WTC11 (cell line): ENCODE data around the gene L1CAM. TPM values are rescaled to one million over a fixed set of nuclear protein-coding genes. Genes with fewer than 3 reads are reported as not detected.

Source experiments
- ATAC-seq: fragments of 200-7000 bp; cut with Tn5 transposase; 2 replicates; pipeline ENCODE4 v1.10.0; 2021; ENCODE audit warnings: mild to moderate bottlenecking, moderate library complexity
- CTCF ChIA-PET: fragments of 300-600 bp; sonication (Branson Sonifier 250); formaldehyde crosslinking; loops from one replicate; lab custom pipeline; 2021; ENCODE audit warnings: antibody characterized with exemption; lab: Charles Lee
- POLR2A ChIA-PET: fragments of 350-600 bp; sonication (Branson Sonifier 250); formaldehyde crosslinking; loops from one replicate; lab custom pipeline; 2021; ENCODE audit warnings: antibody characterized with exemption; lab: Charles Lee
- DNase-seq: peaks from one replicate; pipeline ENCODE4 v3.0.0; 2021; ENCODE audit warnings: low spot score
- H3K27ac Mint-ChIP-seq: 2 replicates; pipeline ENCODE4 v1.8.0; 2021; ENCODE audit warnings: mixed read lengths
- H3K27me3 Mint-ChIP-seq: 2 replicates; pipeline ENCODE4 v1.8.0; 2021; ENCODE audit warnings: low read depth, mild to moderate bottlenecking, moderate library complexity, mixed read lengths
- H3K36me3 Mint-ChIP-seq: 2 replicates; pipeline ENCODE4 v1.8.0; 2021; ENCODE audit warnings: mixed read lengths
- H3K4me1 Mint-ChIP-seq: 2 replicates; pipeline ENCODE4 v1.8.0; 2022; ENCODE audit warnings: mixed read lengths
- H3K4me3 Mint-ChIP-seq: 2 replicates; pipeline ENCODE4 v1.8.0; 2021; ENCODE audit warnings: mild to moderate bottlenecking, moderate library complexity, mixed read lengths
- H3K9me3 Mint-ChIP-seq: 2 replicates; pipeline ENCODE4 v1.8.0; 2021; ENCODE audit warnings: mixed read lengths
- ATF6 ChIP-seq: sonication (generic); formaldehyde crosslinking; IDR thresholded peaks from 2 replicates; pipeline ENCODE4 v1.8.1; 2023; ENCODE audit warnings: mild to moderate bottlenecking, missing genetic modification reagents
- CREB1 ChIP-seq: sonication (generic); formaldehyde crosslinking; IDR thresholded peaks from 2 replicates; pipeline ENCODE4 v1.8.0; 2023; ENCODE audit warnings: mild to moderate bottlenecking, missing genetic modification reagents
- CREM ChIP-seq: sonication (generic); formaldehyde crosslinking; IDR thresholded peaks from 2 replicates; pipeline ENCODE4 v1.8.1; 2022; ENCODE audit warnings: mild to moderate bottlenecking, missing genetic modification reagents, moderate library complexity
- E2F5 ChIP-seq: sonication (generic); formaldehyde crosslinking; IDR thresholded peaks from 2 replicates; pipeline ENCODE4 v1.8.1; 2022; ENCODE audit warnings: mild to moderate bottlenecking, moderate library complexity, missing genetic modification reagents
- ESRRA ChIP-seq: sonication (generic); formaldehyde crosslinking; IDR thresholded peaks from 2 replicates; pipeline ENCODE4 v1.8.1; 2022; ENCODE audit warnings: mild to moderate bottlenecking, missing genetic modification reagents, borderline replicate concordance
- FOXP4 ChIP-seq: sonication (generic); formaldehyde crosslinking; IDR thresholded peaks from 2 replicates; pipeline ENCODE4 v1.8.0; 2022; ENCODE audit warnings: mild to moderate bottlenecking, missing genetic modification reagents
- GRHL2 ChIP-seq: fragments of 250-450 bp; sonication (Bioruptor Pico); IDR thresholded peaks from 2 replicates; pipeline ENCODE4 v1.8.0; 2022; ENCODE audit warnings: mild to moderate bottlenecking, moderate library complexity; ENCODE audit not compliant: insufficient replicate concordance, severe bottlenecking
- MLX ChIP-seq: sonication (generic); formaldehyde crosslinking; IDR thresholded peaks from 2 replicates; pipeline ENCODE4 v1.8.1; 2023; ENCODE audit warnings: mild to moderate bottlenecking, missing genetic modification reagents, moderate library complexity
- RORB ChIP-seq: fragments of 250-450 bp; sonication (Bioruptor Pico); IDR thresholded peaks from 2 replicates; pipeline ENCODE4 v1.9.0; 2021; ENCODE audit warnings: mild to moderate bottlenecking
- SMAD4 ChIP-seq: sonication (generic); formaldehyde crosslinking; IDR thresholded peaks from 2 replicates; pipeline ENCODE4 v1.8.0; 2022; ENCODE audit warnings: mild to moderate bottlenecking, missing genetic modification reagents
- TCF7 ChIP-seq: sonication (generic); formaldehyde crosslinking; IDR thresholded peaks from 2 replicates; pipeline ENCODE4 v1.8.0; 2022; ENCODE audit warnings: mild to moderate bottlenecking, low read depth, missing genetic modification reagents, moderate library complexity
- USF2 ChIP-seq: sonication (generic); formaldehyde crosslinking; IDR thresholded peaks from 2 replicates; pipeline ENCODE4 v1.8.1; 2023; ENCODE audit warnings: mild to moderate bottlenecking, missing genetic modification reagents, moderate library complexity
- ZBTB21 ChIP-seq: sonication (generic); formaldehyde crosslinking; IDR thresholded peaks from 2 replicates; pipeline ENCODE4 v1.8.1; 2023; ENCODE audit warnings: mild to moderate bottlenecking, missing genetic modification reagents, borderline replicate concordance
- ZNF281 ChIP-seq: sonication (generic); formaldehyde crosslinking; IDR thresholded peaks from 2 replicates; pipeline ENCODE4 v1.8.0; 2023; ENCODE audit warnings: mild to moderate bottlenecking, missing genetic modification reagents
- ZNF396 ChIP-seq: fragments of 250-450 bp; sonication (Bioruptor Pico); IDR thresholded peaks from 2 replicates; pipeline ENCODE4 v1.8.0; 2021; ENCODE audit warnings: mild to moderate bottlenecking, moderate library complexity, borderline replicate concordance
- ZNF423 ChIP-seq: fragments of 250-450 bp; sonication (Bioruptor Pico); IDR thresholded peaks from 2 replicates; pipeline ENCODE4 v2.1.2; 2022; ENCODE audit warnings: mild to moderate bottlenecking, moderate library complexity
- ZNF425 ChIP-seq: fragments of 250-450 bp; sonication (Bioruptor Pico); conservative IDR thresholded peaks from 2 replicates; pipeline ENCODE4 v1.9.0; 2021; ENCODE audit warnings: mild to moderate bottlenecking
- total RNA-seq: library from RNA; stranded (reverse); gene quantifications from 3 replicates; pipeline ENCODE4 v1.2.3, GENCODE V29; 2021

L1CAM gene
- total RNA-seq, 1 experiment from 2014 or later: 40.2 TPM

- H3K27me3 Mint-ChIP-seq: peaks cover 3% of the 10 kb centered on the region; the same call in 1 of the 2 replicates
- no peak for DNase-seq
- H3K9me3 Mint-ChIP-seq: no peaks in the 10 kb centered on the region
- CTCF ChIA-PET: interaction anchor here (1.8 kb wide), 1 partner anchor 119 kb away, joined by 5 read pairs; no protein-coding TSS in a partner anchor
- peaks cover 55% of the 10 kb centered on the region for H3K4me1 Mint-ChIP-seq
- TF ChIP-seq ESRRA (CRISPR knock-in tag) (no peak), FOXP4 (no peak), ATF6 (CRISPR knock-in tag) (no peak), USF2 (CRISPR knock-in tag) (no peak), ZNF423 (no peak), CREM (no peak), ZBTB21 (CRISPR knock-in tag) (no peak), ZNF281 (CRISPR knock-in tag) (no peak), GRHL2 (CRISPR knock-in tag) (no peak), E2F5 (CRISPR knock-in tag) (no peak), ZNF425 (CRISPR knock-in tag) (no peak), SMAD4 (CRISPR knock-in tag) (no peak), TCF7 (no peak), RORB (CRISPR knock-in tag) (no peak), CREB1 (CRISPR knock-in tag) (no peak), ZNF396 (CRISPR knock-in tag) (no peak), MLX (CRISPR knock-in tag) (no peak)
- ATAC-seq: no peak
- H3K4me3 Mint-ChIP-seq: peak overlapping the region; percentile 75
- peaks cover 9% of the 10 kb centered on the region; the same call in 1 of the 2 replicates for H3K36me3 Mint-ChIP-seq
- peak overlapping the region; percentile 86 for H3K27ac Mint-ChIP-seq
- POLR2A ChIA-PET: interaction anchor here (0.6 kb wide), 1 partner anchor 81 kb away, joined by 3 read pairs; no protein-coding TSS in a partner anchor
Measured at GRCh38 chrX:153828308-153828707, 57.7 kb downstream of the L1CAM start.
